Activated naive CD4-positive, alpha-beta T cell treated with anti-CD3 and anti-CD28 coated beads, Interleukin-2, amount 10 ng/mL, durations not matched to agents 7 days and 5 days (primary cell): Measurements from ENCODE around the gene SLC25A29.
A peak's percentile ranks its signal among the peaks of the same experiment; 100 is the strongest.

ENCODE experiments used
- CTCF ChIA-PET: fragments of 350-600 bp; sonication (Branson Sonifier 250); formaldehyde crosslinking; loops from one replicate; lab custom pipeline; 2021; ENCODE audit warnings: antibody characterized with exemption; lab: Charles Lee
- DNase-seq: peaks from one replicate; pipeline ENCODE4 v3.0.0-alpha.2; 2020
- H3K27ac Mint-ChIP-seq: one replicate; pipeline ENCODE4 v1.8.0; 2021; ENCODE audit warnings: mild to moderate bottlenecking, moderate library complexity, mixed read lengths
- H3K27me3 Mint-ChIP-seq: one replicate; pipeline ENCODE4 v1.8.0; 2021; ENCODE audit warnings: mild to moderate bottlenecking, mixed read lengths
- H3K36me3 Mint-ChIP-seq: one replicate; pipeline ENCODE4 v1.8.0; 2021; ENCODE audit warnings: mixed read lengths
- H3K4me1 Mint-ChIP-seq: one replicate; pipeline ENCODE4 v1.8.0; 2021; ENCODE audit warnings: mixed read lengths
- H3K4me3 Mint-ChIP-seq: one replicate; pipeline ENCODE4 v1.8.0; 2021; ENCODE audit warnings: mild to moderate bottlenecking, moderate library complexity, mixed read lengths
- H3K9me3 Mint-ChIP-seq: one replicate; pipeline ENCODE4 v1.8.0; 2021; ENCODE audit warnings: mixed read lengths

The SLC25A29 gene

GRCh38 chr14:100281286-100282082, 24.8 kb downstream of the SLC25A29 start:
- Mint-ChIP-seq H3K4me3 (no peak overlapping the region), H3K36me3 (peaks cover 21% of the 10 kb centered on the region), H3K27me3 (no peaks in the 10 kb centered on the region), H3K4me1 (peaks cover 27% of the 10 kb centered on the region), H3K27ac (no peak overlapping the region), H3K9me3 (no peaks in the 10 kb centered on the region)
- no peak for DNase-seq
- CTCF ChIA-PET: interaction anchor here (2.3 kb wide), 1 partner anchor 12 kb away, joined by 8 read pairs; no protein-coding TSS in a partner anchor

GRCh38 chr14:100279563-100279962, 26.7 kb downstream of the SLC25A29 start:
- no peak for DNase-seq
- no peaks in the 10 kb centered on the region for H3K9me3 Mint-ChIP-seq
- H3K4me1 Mint-ChIP-seq: peaks cover 26% of the 10 kb centered on the region
- peak overlapping the region; percentile 7 for H3K27ac Mint-ChIP-seq
- peaks cover 30% of the 10 kb centered on the region for H3K36me3 Mint-ChIP-seq
- CTCF ChIA-PET: interaction anchor here (1.0 kb wide), 1 partner anchor 98 kb away, joined by 3 read pairs; no protein-coding TSS in a partner anchor
- H3K27me3 Mint-ChIP-seq: no peaks in the 10 kb centered on the region
- H3K4me3 Mint-ChIP-seq: no peak overlapping the region

GRCh38 chr14:100279133-100279532, 27.1 kb downstream of the SLC25A29 start:
- no peak overlapping the region for H3K4me3 Mint-ChIP-seq
- CTCF ChIA-PET: interaction anchor here (1.0 kb wide), 2 partner anchors 20 to 98 kb away, joined by 3 read pairs; no protein-coding TSS in a partner anchor
- H3K27me3 Mint-ChIP-seq: no peaks in the 10 kb centered on the region
- H3K4me1 Mint-ChIP-seq: peaks cover 26% of the 10 kb centered on the region
- DNase-seq: no peak
- H3K36me3 Mint-ChIP-seq: peaks cover 32% of the 10 kb centered on the region
- H3K27ac Mint-ChIP-seq: no peak overlapping the region
- no peaks in the 10 kb centered on the region for H3K9me3 Mint-ChIP-seq

- Mint-ChIP-seq H3K9me3 (no peaks in the 10 kb centered on the region), H3K4me3 (no peak overlapping the region), H3K27me3 (no peaks in the 10 kb centered on the region), H3K4me1 (peaks cover 27% of the 10 kb centered on the region), H3K36me3 (peaks cover 32% of the 10 kb centered on the region), H3K27ac (no peak overlapping the region)
- DNase-seq: no peak
- CTCF ChIA-PET: interaction anchor here (0.9 to 1.0 kb wide), 3 partner anchors 12 to 99 kb away, joined by 3 read pairs; no protein-coding TSS in a partner anchor
Measured at GRCh38 chr14:100278702-100279101, 27.5 kb downstream of the SLC25A29 start.

- H3K27ac Mint-ChIP-seq: no peak overlapping the region
- H3K4me3 Mint-ChIP-seq: no peak overlapping the region
- H3K36me3 Mint-ChIP-seq: peaks cover 27% of the 10 kb centered on the region
- H3K9me3 Mint-ChIP-seq: no peaks in the 10 kb centered on the region
- no peak for DNase-seq
- peaks cover 29% of the 10 kb centered on the region for H3K4me1 Mint-ChIP-seq
- no peaks in the 10 kb centered on the region for H3K27me3 Mint-ChIP-seq
- CTCF ChIA-PET: no interaction called here
Measured at GRCh38 chr14:100275214-100275613, 31.0 kb downstream of the SLC25A29 start.

GRCh38 chr14:100274250-100274649, 32.0 kb downstream of the SLC25A29 start:
- H3K4me3 Mint-ChIP-seq: no peak overlapping the region
- no peak for DNase-seq
- H3K36me3 Mint-ChIP-seq: peaks cover 25% of the 10 kb centered on the region
- CTCF ChIA-PET: interaction anchor here (2.0 kb wide), 1 partner anchor 9 kb away, joined by 7 read pairs; no protein-coding TSS in a partner anchor
- H3K27me3 Mint-ChIP-seq: no peaks in the 10 kb centered on the region
- no peak overlapping the region for H3K27ac Mint-ChIP-seq
- H3K4me1 Mint-ChIP-seq: peaks cover 27% of the 10 kb centered on the region
- H3K9me3 Mint-ChIP-seq: no peaks in the 10 kb centered on the region

- CTCF ChIA-PET: interaction anchor here (0.7 to 2.5 kb wide), 3 partner anchors 10 to 35 kb away, joined by 3 to 8 read pairs (median 4); no protein-coding TSS in a partner anchor
- Mint-ChIP-seq H3K27ac (no peak overlapping the region), H3K27me3 (no peaks in the 10 kb centered on the region), H3K9me3 (no peaks in the 10 kb centered on the region), H3K4me3 (no peak overlapping the region), H3K4me1 (peaks cover 14% of the 10 kb centered on the region), H3K36me3 (peaks cover 17% of the 10 kb centered on the region)
- DNase-seq: peak; percentile 41
Measured at GRCh38 chr14:100271247-100271939, 34.9 kb downstream of the SLC25A29 start.

GRCh38 chr14:100268591-100269207, 37.5 kb downstream of the SLC25A29 start:
- H3K4me3 Mint-ChIP-seq: no peak overlapping the region
- H3K9me3 Mint-ChIP-seq: no peaks in the 10 kb centered on the region
- H3K27ac Mint-ChIP-seq: no peak overlapping the region
- peaks cover 5% of the 10 kb centered on the region for H3K4me1 Mint-ChIP-seq
- DNase-seq: no peak
- H3K36me3 Mint-ChIP-seq: peaks cover 18% of the 10 kb centered on the region
- no peaks in the 10 kb centered on the region for H3K27me3 Mint-ChIP-seq
- CTCF ChIA-PET: interaction anchor here (0.9 to 2.5 kb wide), 3 partner anchors 9 to 16 kb away, joined by 3 to 8 read pairs (median 3); no protein-coding TSS in a partner anchor

- Mint-ChIP-seq H3K9me3 (no peaks in the 10 kb centered on the region), H3K4me1 (peaks cover 10% of the 10 kb centered on the region), H3K4me3 (no peak overlapping the region), H3K27ac (no peak overlapping the region), H3K36me3 (peaks cover 25% of the 10 kb centered on the region), H3K27me3 (no peaks in the 10 kb centered on the region)
- CTCF ChIA-PET: interaction anchor here (1.2 kb wide), 1 partner anchor 18 kb away, joined by 5 read pairs; no protein-coding TSS in a partner anchor
- no peak for DNase-seq
Measured at GRCh38 chr14:100267990-100268389, 38.3 kb downstream of the SLC25A29 start.

GRCh38 chr14:100263141-100263540, 43.1 kb downstream of the SLC25A29 start:
- DNase-seq: no peak
- Mint-ChIP-seq H3K27me3 (no peaks in the 10 kb centered on the region), H3K4me1 (peaks cover 45% of the 10 kb centered on the region), H3K27ac (no peak overlapping the region), H3K4me3 (no peak overlapping the region), H3K9me3 (no peaks in the 10 kb centered on the region), H3K36me3 (peaks cover 28% of the 10 kb centered on the region)
- CTCF ChIA-PET: interaction anchor here (0.5 to 1.8 kb wide), 4 partner anchors 9 to 127 kb away, joined by 4 to 9 read pairs (median 5); no protein-coding TSS in a partner anchor

- Mint-ChIP-seq H3K9me3 (no peaks in the 10 kb centered on the region), H3K27ac (peak overlapping the region; percentile 15), H3K36me3 (peaks cover 28% of the 10 kb centered on the region), H3K27me3 (no peaks in the 10 kb centered on the region), H3K4me1 (peaks cover 51% of the 10 kb centered on the region), H3K4me3 (no peak overlapping the region)
- CTCF ChIA-PET: interaction anchor here (0.5 to 1.8 kb wide), 2 partner anchors 10 to 128 kb away, joined by 4 to 9 read pairs; no protein-coding TSS in a partner anchor
- DNase-seq: no peak
Measured at GRCh38 chr14:100262545-100262944, 43.7 kb downstream of the SLC25A29 start.

GRCh38 chr14:100261621-100262020, 44.6 kb downstream of the SLC25A29 start:
- CTCF ChIA-PET: interaction anchor here (0.7 to 1.3 kb wide), 5 partner anchors 9 to 41 kb away, joined by 3 to 8 read pairs (median 4); no protein-coding TSS in a partner anchor
- H3K9me3 Mint-ChIP-seq: no peaks in the 10 kb centered on the region
- peak overlapping the region; percentile 46 for H3K27ac Mint-ChIP-seq
- no peak for DNase-seq
- peaks cover 58% of the 10 kb centered on the region for H3K4me1 Mint-ChIP-seq
- no peak overlapping the region for H3K4me3 Mint-ChIP-seq
- H3K36me3 Mint-ChIP-seq: peaks cover 26% of the 10 kb centered on the region
- H3K27me3 Mint-ChIP-seq: no peaks in the 10 kb centered on the region

- DNase-seq: no peak
- CTCF ChIA-PET: no interaction called here
- Mint-ChIP-seq H3K27me3 (no peaks in the 10 kb centered on the region), H3K9me3 (no peaks in the 10 kb centered on the region), H3K4me1 (peaks cover 70% of the 10 kb centered on the region), H3K4me3 (no peak overlapping the region), H3K27ac (no peak overlapping the region), H3K36me3 (peaks cover 6% of the 10 kb centered on the region)
Measured at GRCh38 chr14:100256339-100256895, 49.8 kb downstream of the SLC25A29 start.
